Measurements from ENCODE around the gene UTP15. TPM values are rescaled to one million over a fixed set of nuclear protein-coding genes. Genes with fewer than 3 reads are reported as not detected.

UTP15 gene
- total and polyA plus RNA-seq, 10 donors: 4.5 to 37.0 (median 16.3) TPM

DNA sequence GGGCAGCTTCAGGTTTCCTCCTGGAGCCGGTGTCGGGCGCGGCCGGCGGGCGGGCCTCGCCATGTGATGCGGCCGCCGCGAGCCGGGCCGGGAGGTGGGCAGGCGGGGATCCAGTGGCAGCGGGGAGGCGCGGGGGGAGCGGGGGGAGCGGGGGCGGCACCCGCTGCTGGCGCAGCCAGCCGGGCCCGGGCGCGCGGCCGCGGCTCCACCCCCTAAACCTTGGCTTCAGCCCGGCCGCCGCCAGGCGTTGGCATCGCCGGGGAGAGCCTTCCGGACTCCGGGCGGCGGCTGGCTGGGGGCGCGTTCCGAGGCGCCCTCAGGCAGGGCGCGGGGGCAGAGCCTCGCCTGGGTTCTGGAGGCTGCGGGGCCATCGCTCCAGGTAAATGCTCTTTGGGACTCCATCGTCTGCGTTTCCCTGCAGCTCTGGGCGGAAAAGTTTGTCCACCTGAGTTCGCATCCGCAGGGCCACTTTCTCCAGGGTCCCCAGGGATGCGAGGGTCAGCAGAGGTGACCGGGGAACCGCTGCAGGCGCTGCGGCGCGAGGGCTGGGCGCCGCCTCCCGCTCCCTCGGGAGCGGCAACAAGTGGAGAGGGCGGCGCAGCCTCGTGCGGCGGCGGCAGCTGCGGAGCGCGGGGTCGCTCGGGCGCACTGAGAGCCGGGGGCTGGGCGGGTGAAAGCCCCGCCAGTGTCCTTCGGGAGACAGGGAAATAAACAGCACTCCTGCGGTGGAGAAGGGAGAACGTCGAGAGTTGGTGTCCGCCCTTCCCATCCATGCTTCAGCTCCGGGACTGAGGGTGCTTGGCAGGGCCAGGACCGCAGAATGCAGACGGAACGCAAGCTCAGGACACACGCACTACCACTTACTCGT is 60.6 kb downstream of the UTP15 start, which contains the start of gene ARHGEF28:
ARHGEF28 (plus strand) TSS at position 253 of the 868 bp plus-strand sequence. CDS start 58,656 bp downstream, outside the sequence.
- intact Hi-C loops (cut with DNase I; ENCODE audit: low total_unique reads): no loop called here
- WGBS, 5 donors: 2 to 22% (median 3%) methylated on average over 10 to 92 of the region's 92 CpGs
- TF ChIP-seq POLR2AphosphoS5 (IDR thresholded peaks at IDR 0.05): peak in 2 of 3 donors; percentile 66 to 76
- TF ChIP-seq, protein P1, sequence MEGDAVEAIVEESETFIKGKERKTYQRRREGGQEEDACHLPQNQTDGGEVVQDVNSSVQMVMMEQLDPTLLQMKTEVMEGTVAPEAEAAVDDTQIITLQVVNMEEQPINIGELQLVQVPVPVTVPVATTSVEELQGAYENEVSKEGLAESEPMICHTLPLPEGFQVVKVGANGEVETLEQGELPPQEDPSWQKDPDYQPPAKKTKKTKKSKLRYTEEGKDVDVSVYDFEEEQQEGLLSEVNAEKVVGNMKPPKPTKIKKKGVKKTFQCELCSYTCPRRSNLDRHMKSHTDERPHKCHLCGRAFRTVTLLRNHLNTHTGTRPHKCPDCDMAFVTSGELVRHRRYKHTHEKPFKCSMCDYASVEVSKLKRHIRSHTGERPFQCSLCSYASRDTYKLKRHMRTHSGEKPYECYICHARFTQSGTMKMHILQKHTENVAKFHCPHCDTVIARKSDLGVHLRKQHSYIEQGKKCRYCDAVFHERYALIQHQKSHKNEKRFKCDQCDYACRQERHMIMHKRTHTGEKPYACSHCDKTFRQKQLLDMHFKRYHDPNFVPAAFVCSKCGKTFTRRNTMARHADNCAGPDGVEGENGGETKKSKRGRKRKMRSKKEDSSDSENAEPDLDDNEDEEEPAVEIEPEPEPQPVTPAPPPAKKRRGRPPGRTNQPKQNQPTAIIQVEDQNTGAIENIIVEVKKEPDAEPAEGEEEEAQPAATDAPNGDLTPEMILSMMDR (IDR thresholded peaks at IDR 0.05 in 8 of 11, conservative IDR thresholded peaks at IDR 0.05 in 3 of 11): no peak

DNA sequence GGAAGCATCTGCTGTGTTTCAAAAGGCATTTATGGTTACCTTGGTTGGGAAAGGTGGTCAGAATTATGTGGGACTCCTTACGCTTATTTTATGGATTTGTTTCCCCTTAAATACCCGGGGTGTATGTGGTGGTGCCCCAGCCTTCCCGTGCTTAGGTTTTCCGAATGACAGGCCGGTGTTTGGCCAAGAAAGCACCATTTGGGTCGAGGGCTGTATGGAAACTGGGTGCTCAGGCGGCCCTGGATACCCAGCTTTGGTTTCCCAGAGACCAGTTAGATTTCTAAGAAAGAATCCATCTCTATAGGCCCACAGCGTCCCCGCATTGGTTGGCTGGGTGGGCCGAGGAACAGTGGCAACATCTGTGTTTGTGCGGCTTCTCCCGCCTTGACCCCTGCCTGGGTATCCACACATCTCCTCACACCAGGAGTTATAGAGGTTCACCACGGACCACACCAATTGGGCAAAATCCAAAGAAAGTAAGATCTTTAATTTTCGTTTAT is 61.3 kb downstream of the UTP15 start:
- 79 to 87% (median 81%) methylated on average over 14 of the region's 14 CpGs for WGBS, 5 donors

More for the DNA sequence above, 60.6 kb downstream of the UTP15 start, which contains the start of gene ARHGEF28:
- no peaks in the 10 kb centered on the region for H3K9me3 ChIP-seq
- peak; percentile 83 for DNase-seq
- peaks cover 0 to 48% (median 10%) of the 10 kb centered on the region in 7 donors for H3K27me3 ChIP-seq (replicated peaks in 1 of 7)
- peaks cover 0 to 27% (median 15%) of the 10 kb centered on the region in 6 donors for H3K4me1 ChIP-seq
- no peaks in the 10 kb centered on the region for H3K36me3 ChIP-seq
- peak within 1 kb of the TSS in 7 of 8 donors; percentile 58 to 84 (median 74) for H3K27ac ChIP-seq
- H3K4me3 ChIP-seq: peak within 1 kb of the TSS; percentile 33 to 73 (median 52)

DNA sequence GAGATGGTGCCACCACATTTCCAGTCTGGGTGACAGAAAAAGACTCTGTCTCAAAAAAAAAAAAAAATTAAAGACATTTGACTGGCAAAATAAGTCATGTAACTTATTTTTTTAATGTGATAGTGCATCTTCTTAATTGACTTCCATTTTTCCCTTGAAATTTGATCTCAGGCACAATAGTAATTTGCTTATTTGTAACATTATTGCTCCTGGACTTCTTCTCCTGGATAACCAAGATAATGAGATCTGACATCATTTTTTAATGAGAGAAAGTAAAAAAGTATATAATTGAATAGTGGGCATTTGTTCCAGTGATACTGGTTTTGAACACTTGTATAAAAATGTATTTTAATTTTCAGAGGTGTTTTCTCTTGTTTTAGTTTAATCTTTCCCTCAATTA is 63.9 kb downstream of the UTP15 start:
- H3K4me3 ChIP-seq: no peak overlapping the region
- H3K36me3 ChIP-seq: no peaks in the 10 kb centered on the region
- no peaks in the 10 kb centered on the region for H3K9me3 ChIP-seq
- intact Hi-C loops (cut with DNase I; ENCODE audit: low total_unique reads): no loop called here
- TF ChIP-seq POLR2A (IDR thresholded peaks at IDR 0.05) (no peak), POLR2AphosphoS5 (IDR thresholded peaks at IDR 0.05) (no peak)
- TF ChIP-seq, protein P1 (IDR thresholded peaks at IDR 0.05 in 8 of 11, conservative IDR thresholded peaks at IDR 0.05 in 3 of 11): no peak
- peaks cover 0 to 48% (median 10%) of the 10 kb centered on the region in 7 donors for H3K27me3 ChIP-seq (replicated peaks in 1 of 7)
- H3K27ac ChIP-seq: no peak overlapping the region
- H3K4me1 ChIP-seq: peaks cover 0 to 27% (median 15%) of the 10 kb centered on the region in 6 donors
- no peak for DNase-seq

More for the DNA sequence above, 61.3 kb downstream of the UTP15 start:
- no peaks in the 10 kb centered on the region for H3K36me3 ChIP-seq
- peaks cover 0 to 48% (median 10%) of the 10 kb centered on the region in 7 donors for H3K27me3 ChIP-seq (replicated peaks in 1 of 7)
- intact Hi-C loops (cut with DNase I; ENCODE audit: low total_unique reads): no loop called here
- TF ChIP-seq POLR2A (IDR thresholded peaks at IDR 0.05) (no peak), POLR2AphosphoS5 (IDR thresholded peaks at IDR 0.05) (no peak)
- TF ChIP-seq, protein P1 (IDR thresholded peaks at IDR 0.05 in 8 of 11, conservative IDR thresholded peaks at IDR 0.05 in 3 of 11): no peak
- no peaks in the 10 kb centered on the region for H3K9me3 ChIP-seq
- H3K4me1 ChIP-seq: peaks cover 0 to 27% (median 15%) of the 10 kb centered on the region in 6 donors
- no peak for DNase-seq
- H3K4me3 ChIP-seq: peak overlapping the region; percentile 33 to 73 (median 52)
- peak overlapping the region in 5 of 8 donors; percentile 70 to 84 (median 76) for H3K27ac ChIP-seq

DNA sequence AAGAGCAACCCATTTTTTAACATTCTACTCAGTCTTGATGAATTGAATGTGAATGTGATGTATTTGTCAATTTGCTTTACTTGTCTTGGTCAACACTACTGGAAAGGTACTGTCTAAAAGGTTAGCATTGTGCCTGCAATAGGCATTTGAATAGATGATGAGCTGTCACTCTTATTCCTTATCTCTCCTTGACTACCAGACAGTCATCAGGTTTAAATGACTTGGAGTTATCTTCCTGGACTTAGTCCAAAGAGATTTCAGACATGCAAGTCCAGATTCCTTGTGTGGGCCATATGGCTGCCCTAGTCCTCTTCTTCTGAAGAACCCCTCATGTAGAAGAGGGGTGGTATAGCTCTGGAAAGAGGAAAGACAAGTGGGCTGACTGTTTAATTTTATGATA is 65.2 kb downstream of the UTP15 start:
- Histone ChIP-seq H3K4me3 (no peak overlapping the region), H3K4me1 (peaks cover 0 to 19% (median 9%) of the 10 kb centered on the region in 6 donors), H3K27ac (no peak overlapping the region), H3K36me3 (no peaks in the 10 kb centered on the region), H3K27me3 (replicated peaks in 1 of 7) (peaks cover 0 to 34% (median 10%) of the 10 kb centered on the region in 7 donors), H3K9me3 (no peaks in the 10 kb centered on the region)
- TF ChIP-seq, protein P1 (IDR thresholded peaks at IDR 0.05 in 8 of 11, conservative IDR thresholded peaks at IDR 0.05 in 3 of 11): no peak
- TF ChIP-seq POLR2A (IDR thresholded peaks at IDR 0.05) (no peak), POLR2AphosphoS5 (IDR thresholded peaks at IDR 0.05) (no peak)
- DNase-seq: no peak
- intact Hi-C loops (cut with DNase I; ENCODE audit: low total_unique reads): no loop called here

Measured in spleen (tissue), 11 donors.